ENCODE results near the gene MAML3.

The MAML3 gene

DNA sequence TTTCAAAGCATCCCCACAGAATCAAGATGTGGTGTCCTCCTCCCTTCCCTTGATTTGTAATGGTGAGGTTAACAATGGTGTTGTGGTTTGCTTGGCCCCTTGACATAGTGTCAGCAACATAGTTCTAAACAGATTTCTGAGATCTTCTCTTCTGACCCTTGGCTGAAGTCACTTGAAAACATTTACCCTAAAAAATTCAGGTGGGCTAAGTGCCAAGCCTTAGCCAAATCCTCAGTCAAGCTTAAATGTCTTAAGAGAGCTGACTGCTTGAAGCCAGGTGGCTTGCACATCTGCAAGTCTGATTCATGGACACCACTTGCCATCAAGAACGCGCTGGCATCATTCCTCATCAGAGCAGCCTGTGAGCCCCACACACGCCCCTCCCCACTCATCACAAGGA is 315.2 kb downstream of the MAML3 start:
- no peaks in the 10 kb centered on the region for H3K4me1 Mint-ChIP-seq

GRCh38 chr4:139834981-139835391 is 319.0 kb downstream of the MAML3 start:
- Mint-ChIP-seq H3K9me3 (no peaks in the 10 kb centered on the region), H3K27ac (no peak overlapping the region), H3K4me1 (peaks cover 0 to 2% of the 10 kb centered on the region in 2 donors), H3K36me3 (no peaks in the 10 kb centered on the region), H3K4me3 (no peak overlapping the region), H3K27me3 (no peaks in the 10 kb centered on the region)
- DNase-seq (no peak), ATAC-seq (replicated peaks) (no peak)

More for the DNA sequence above, 315.2 kb downstream of the MAML3 start:
- Mint-ChIP-seq H3K36me3 (no peaks in the 10 kb centered on the region), H3K4me3 (no peak overlapping the region), H3K9me3 (no peaks in the 10 kb centered on the region), H3K27ac (no peak overlapping the region), H3K27me3 (no peaks in the 10 kb centered on the region)
- no peak for ATAC-seq (replicated peaks)
- no peak for DNase-seq

DNA sequence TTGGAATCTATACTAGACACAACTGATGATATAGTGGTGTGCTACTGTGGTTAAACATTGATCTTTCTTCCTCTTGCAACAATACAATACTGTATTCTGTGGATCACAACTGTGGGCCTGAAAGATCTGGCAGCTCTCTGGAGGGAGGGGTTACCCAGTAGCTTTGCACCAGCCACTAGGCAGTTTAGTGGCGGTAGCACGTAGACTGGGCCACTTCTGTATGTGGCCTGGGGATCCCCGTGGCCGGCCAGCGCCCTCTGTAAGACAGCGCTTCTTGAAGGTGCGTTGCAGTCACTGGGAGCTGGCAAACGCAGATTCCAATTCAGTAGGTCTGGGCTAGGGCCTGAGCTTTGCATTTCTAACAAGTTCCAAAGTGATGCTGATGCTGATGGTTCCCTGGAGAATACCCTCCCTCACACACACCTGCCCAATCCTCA is 319.7 kb downstream of the MAML3 start:
- Mint-ChIP-seq H3K9me3 (no peaks in the 10 kb centered on the region), H3K36me3 (no peaks in the 10 kb centered on the region), H3K4me1 (peaks cover 2 to 3% of the 10 kb centered on the region in 2 donors), H3K27ac (no peak overlapping the region), H3K4me3 (no peak overlapping the region), H3K27me3 (no peaks in the 10 kb centered on the region)
- no peak for ATAC-seq (replicated peaks)
- DNase-seq, result no peak

DNA sequence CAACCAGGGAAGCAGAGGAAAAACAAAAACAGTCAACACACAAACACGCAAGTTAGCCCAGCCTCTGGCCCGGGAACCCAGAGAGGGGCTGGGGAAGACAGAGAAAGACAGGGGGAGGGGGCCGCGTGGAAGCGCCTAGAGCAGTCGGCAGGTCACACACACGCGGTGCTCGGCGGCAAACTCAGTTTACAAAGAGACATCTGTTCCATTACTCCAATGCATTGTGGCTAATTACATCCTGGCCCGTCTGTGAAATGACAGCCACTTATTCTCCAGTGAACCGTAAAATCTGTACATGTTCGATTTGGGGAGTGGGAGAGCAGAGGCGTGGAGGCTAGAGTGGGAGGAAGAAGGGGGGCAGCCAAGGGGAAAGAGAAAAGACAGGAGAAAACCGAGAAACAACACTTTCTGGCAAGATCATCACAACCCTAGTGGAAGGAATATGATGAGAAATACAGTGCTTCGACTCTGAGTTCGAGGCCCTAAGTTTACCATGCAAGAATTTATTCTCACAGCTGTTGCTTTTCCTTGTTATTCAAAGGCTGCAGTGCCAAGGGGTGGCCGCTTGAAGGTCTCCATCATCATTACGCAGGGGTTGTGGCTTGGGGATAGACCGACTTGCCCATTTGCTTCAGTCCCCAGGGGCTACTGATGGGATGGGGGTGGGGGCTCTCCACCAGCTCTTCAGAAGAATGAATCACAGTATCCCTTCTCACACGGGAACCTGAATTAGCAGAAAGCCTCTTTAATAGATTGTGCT is 320.7 kb downstream of the MAML3 start:
- Mint-ChIP-seq H3K9me3 (no peaks in the 10 kb centered on the region), H3K36me3 (no peaks in the 10 kb centered on the region), H3K27ac (no peak overlapping the region), H3K4me3 (no peak overlapping the region), H3K27me3 (no peaks in the 10 kb centered on the region), H3K4me1 (peaks cover 5 to 8% of the 10 kb centered on the region in 2 donors)
- ATAC-seq (replicated peaks) (no peak), DNase-seq (no peak)

- H3K4me3 Mint-ChIP-seq, result no peak overlapping the region
- no peak overlapping the region for H3K27ac Mint-ChIP-seq
- H3K9me3 Mint-ChIP-seq, result no peaks in the 10 kb centered on the region
- DNase-seq (no peak), ATAC-seq (replicated peaks) (no peak)
- H3K36me3 Mint-ChIP-seq, result no peaks in the 10 kb centered on the region
- H3K27me3 Mint-ChIP-seq, result no peaks in the 10 kb centered on the region
- H3K4me1 Mint-ChIP-seq, result peaks cover 5 to 9% of the 10 kb centered on the region in 2 donors
These were observed 324.9 kb downstream of the MAML3 start for GRCh38 chr4:139828966-139829664.

- H3K4me3 Mint-ChIP-seq, result no peak overlapping the region
- DNase-seq, result no peak
- no peaks in the 10 kb centered on the region for H3K9me3 Mint-ChIP-seq
- no peak overlapping the region for H3K27ac Mint-ChIP-seq
- H3K4me1 Mint-ChIP-seq, result peaks cover 5 to 8% of the 10 kb centered on the region in 2 donors
- H3K27me3 Mint-ChIP-seq, result no peaks in the 10 kb centered on the region
- H3K36me3 Mint-ChIP-seq, result peaks cover 0 to 2% of the 10 kb centered on the region in 2 donors
- ATAC-seq (replicated peaks), result no peak
These were observed 327.6 kb downstream of the MAML3 start for GRCh38 chr4:139826426-139826825.

- H3K27me3 Mint-ChIP-seq, result no peaks in the 10 kb centered on the region
- no peaks in the 10 kb centered on the region for H3K9me3 Mint-ChIP-seq
- no peak overlapping the region for H3K4me3 Mint-ChIP-seq
- DNase-seq, result no peak
- peaks cover 5 to 8% of the 10 kb centered on the region in 2 donors for H3K4me1 Mint-ChIP-seq
- H3K36me3 Mint-ChIP-seq, result peaks cover 0 to 2% of the 10 kb centered on the region in 2 donors
- H3K27ac Mint-ChIP-seq, result no peak overlapping the region
- no peak for ATAC-seq (replicated peaks)
These were observed 328.4 kb downstream of the MAML3 start for GRCh38 chr4:139825523-139826014.

- H3K27ac Mint-ChIP-seq, result no peak overlapping the region
- DNase-seq (no peak), ATAC-seq (replicated peaks) (no peak)
- H3K9me3 Mint-ChIP-seq, result no peaks in the 10 kb centered on the region
- H3K36me3 Mint-ChIP-seq, result peaks cover 0 to 2% of the 10 kb centered on the region in 2 donors
- H3K4me3 Mint-ChIP-seq, result no peak overlapping the region
- H3K4me1 Mint-ChIP-seq, result peaks cover 5 to 8% of the 10 kb centered on the region in 2 donors
- H3K27me3 Mint-ChIP-seq, result no peaks in the 10 kb centered on the region
These were observed 329.0 kb downstream of the MAML3 start for GRCh38 chr4:139824882-139825522.

GRCh38 chr4:139823746-139824145 is 330.2 kb downstream of the MAML3 start:
- H3K9me3 Mint-ChIP-seq, result no peaks in the 10 kb centered on the region
- H3K36me3 Mint-ChIP-seq, result peaks cover 0 to 2% of the 10 kb centered on the region in 2 donors
- ATAC-seq (replicated peaks) (no peak), DNase-seq (no peak)
- peaks cover 0 to 2% of the 10 kb centered on the region in 2 donors for H3K4me1 Mint-ChIP-seq
- H3K4me3 Mint-ChIP-seq, result no peak overlapping the region
- peak overlapping the region; percentile 25 for H3K27ac Mint-ChIP-seq
- H3K27me3 Mint-ChIP-seq, result no peaks in the 10 kb centered on the region

- H3K27ac Mint-ChIP-seq, result peak overlapping the region; percentile 25
- no peak overlapping the region for H3K4me3 Mint-ChIP-seq
- no peaks in the 10 kb centered on the region for H3K27me3 Mint-ChIP-seq
- peaks cover 0 to 2% of the 10 kb centered on the region in 2 donors for H3K36me3 Mint-ChIP-seq
- ATAC-seq (replicated peaks) (no peak), DNase-seq (no peak)
- no peaks in the 10 kb centered on the region for H3K9me3 Mint-ChIP-seq
- H3K4me1 Mint-ChIP-seq, result peaks cover 0 to 2% of the 10 kb centered on the region in 2 donors
These were observed 330.6 kb downstream of the MAML3 start for GRCh38 chr4:139823345-139823744.

- H3K27me3 Mint-ChIP-seq, result no peaks in the 10 kb centered on the region
- peaks cover 0 to 2% of the 10 kb centered on the region in 2 donors for H3K36me3 Mint-ChIP-seq
- no peak overlapping the region for H3K27ac Mint-ChIP-seq
- no peak for DNase-seq
- H3K4me3 Mint-ChIP-seq, result no peak overlapping the region
- no peak for ATAC-seq (replicated peaks)
- peaks cover 0 to 2% of the 10 kb centered on the region in 2 donors for H3K4me1 Mint-ChIP-seq
- no peaks in the 10 kb centered on the region for H3K9me3 Mint-ChIP-seq
These were observed 331.6 kb downstream of the MAML3 start for GRCh38 chr4:139822391-139822790.

GRCh38 chr4:139819082-139819481 is 334.9 kb downstream of the MAML3 start:
- Mint-ChIP-seq H3K27ac (no peak overlapping the region), H3K4me1 (peaks cover 7 to 9% of the 10 kb centered on the region in 2 donors), H3K9me3 (no peaks in the 10 kb centered on the region), H3K27me3 (no peaks in the 10 kb centered on the region), H3K4me3 (no peak overlapping the region), H3K36me3 (peaks cover 0 to 2% of the 10 kb centered on the region in 2 donors)
- no peak for DNase-seq
- ATAC-seq (replicated peaks), result no peak

GRCh38 chr4:139817657-139818452 is 336.1 kb downstream of the MAML3 start:
- Mint-ChIP-seq H3K4me1 (peaks cover 7 to 9% of the 10 kb centered on the region in 2 donors), H3K9me3 (no peaks in the 10 kb centered on the region), H3K4me3 (no peak overlapping the region), H3K36me3 (peaks cover 0 to 2% of the 10 kb centered on the region in 2 donors), H3K27ac (no peak overlapping the region), H3K27me3 (no peaks in the 10 kb centered on the region)
- no peak for ATAC-seq (replicated peaks)
- DNase-seq, result no peak

GRCh38 chr4:139816856-139817255 is 337.1 kb downstream of the MAML3 start:
- no peak for DNase-seq
- no peak for ATAC-seq (replicated peaks)

More at GRCh38 chr4:139816856-139817255, 337.1 kb downstream of the MAML3 start:
- Mint-ChIP-seq H3K4me3 (no peak overlapping the region), H3K27ac (no peak overlapping the region), H3K36me3 (peaks cover 0 to 1% of the 10 kb centered on the region in 2 donors), H3K9me3 (no peaks in the 10 kb centered on the region), H3K27me3 (no peaks in the 10 kb centered on the region), H3K4me1 (peaks cover 7 to 9% of the 10 kb centered on the region in 2 donors)

All from stimulated activated naive B cell treated with anti-CD40 and anti-IgM and Interleukin-4, amounts not matched to agents 10 μg/mL and 1 μg/mL and 100 μg/mL, for 72 hours (primary cell).